ENCODE results near the gene LMAN1L.

Gene LMAN1L

GRCh38 chr15:74817370-74817737 is 4.7 kb downstream of the LMAN1L start:
- DNase-seq: no peak

- DNase-seq: no peak
Observed at GRCh38 chr15:74820056-74820455, 7.4 kb downstream of the LMAN1L start.

GRCh38 chr15:74821091-74821789 is 8.6 kb downstream of the LMAN1L start:
- no peak for DNase-seq

- DNase-seq: no peak
Observed at GRCh38 chr15:74821790-74822158, 9.1 kb downstream of the LMAN1L start.

- no peak for DNase-seq
Observed at GRCh38 chr15:74822233-74822632, 9.6 kb downstream of the LMAN1L start.

- DNase-seq: no peak
Observed at GRCh38 chr15:74823324-74823723, 10.7 kb downstream of the LMAN1L start.

GRCh38 chr15:74824976-74825375 is 12.3 kb downstream of the LMAN1L start:
- no peak for DNase-seq

GRCh38 chr15:74825866-74826265 is 13.2 kb downstream of the LMAN1L start:
- no peak for DNase-seq

GRCh38 chr15:74826364-74826819 is 13.8 kb downstream of the LMAN1L start, which contains the start of gene CPLX3:
Gene CPLX3 (plus strand): TSS chr15:74826627. CDS start chr15:74826704, 77 bp downstream.
- no peak for DNase-seq

- no peak for DNase-seq
Observed at GRCh38 chr15:74826921-74827320, 14.3 kb downstream of the LMAN1L start.

- DNase-seq: no peak
Observed at GRCh38 chr15:74827614-74828013, 15.0 kb downstream of the LMAN1L start.

GRCh38 chr15:74828835-74829234 is 16.2 kb downstream of the LMAN1L start:
- DNase-seq: no peak

- no peak for DNase-seq
Observed at GRCh38 chr15:74829486-74829885, 16.9 kb downstream of the LMAN1L start.

- no peak for DNase-seq
Observed at GRCh38 chr15:74829991-74830390, 17.4 kb downstream of the LMAN1L start.

- no peak for DNase-seq
Observed at GRCh38 chr15:74830868-74831267, 18.2 kb downstream of the LMAN1L start.

GRCh38 chr15:74831813-74832495 is 19.3 kb downstream of the LMAN1L start:
- DNase-seq: no peak

- no peak for DNase-seq
Observed at GRCh38 chr15:74832826-74833225, 20.2 kb downstream of the LMAN1L start.

GRCh38 chr15:74833376-74834107 is 20.9 kb downstream of the LMAN1L start:
- no peak for DNase-seq

GRCh38 chr15:74835312-74835823 is 22.7 kb downstream of the LMAN1L start:
- DNase-seq: no peak

- DNase-seq: no peak
Observed at GRCh38 chr15:74836846-74837245, 24.2 kb downstream of the LMAN1L start.

GRCh38 chr15:74837482-74838136 is 25.0 kb downstream of the LMAN1L start:
- no peak for DNase-seq

- DNase-seq: no peak
Observed at GRCh38 chr15:74838137-74838516, 25.5 kb downstream of the LMAN1L start.

All from NCI-H510A treated with DMSO at 0.1 percent for 48 hours (cell line).